NCI-H1694 (cell line): ENCODE data around the gene H2BK1.

Source experiments
- DNase-seq: peaks from one replicate; lab custom pipeline; 2025; lab: John Stamatoyannopoulos, UW

The H2BK1 gene

DNA sequence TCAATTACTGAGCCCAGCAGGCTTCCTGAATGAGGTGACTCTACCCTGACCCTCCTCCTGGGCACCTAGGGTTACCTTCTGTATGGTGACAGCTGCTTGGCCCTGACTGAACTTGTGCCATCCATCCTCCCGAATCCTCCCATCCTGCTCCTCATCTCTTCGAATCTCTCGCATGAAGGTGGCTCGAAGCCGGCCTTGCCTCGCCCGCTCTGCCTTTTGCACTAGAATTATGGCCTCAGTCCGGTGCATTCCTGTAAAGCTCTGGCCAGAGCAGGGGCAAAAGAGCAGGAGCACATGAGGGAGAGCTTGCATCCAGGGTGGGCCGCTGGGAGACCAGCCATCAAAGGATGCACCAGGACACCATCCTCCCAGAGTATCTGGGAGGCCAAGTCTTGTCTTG lies 7.5 kb downstream of the H2BK1 start:
- DNase-seq: no peak

DNA sequence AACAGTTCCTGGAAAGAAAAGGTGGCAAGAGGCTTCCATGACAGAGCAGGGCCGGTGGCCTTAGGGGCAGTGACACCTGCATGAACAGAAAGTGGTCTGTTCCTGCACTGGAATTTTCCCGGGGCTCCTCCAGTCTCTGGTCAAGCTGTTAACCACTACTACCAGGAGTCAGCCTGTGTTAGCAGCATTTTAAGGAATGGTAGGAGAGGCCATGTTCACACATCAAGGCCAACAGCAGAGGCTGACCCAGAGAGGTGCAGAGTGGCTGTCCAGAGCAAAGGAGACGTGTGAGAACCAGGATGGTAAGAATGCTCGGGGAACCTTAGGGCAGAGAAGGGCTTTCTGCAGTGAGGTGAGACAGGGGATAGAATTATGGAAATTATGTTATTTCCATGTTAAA lies 8.5 kb downstream of the H2BK1 start:
- DNase-seq: no peak

DNA sequence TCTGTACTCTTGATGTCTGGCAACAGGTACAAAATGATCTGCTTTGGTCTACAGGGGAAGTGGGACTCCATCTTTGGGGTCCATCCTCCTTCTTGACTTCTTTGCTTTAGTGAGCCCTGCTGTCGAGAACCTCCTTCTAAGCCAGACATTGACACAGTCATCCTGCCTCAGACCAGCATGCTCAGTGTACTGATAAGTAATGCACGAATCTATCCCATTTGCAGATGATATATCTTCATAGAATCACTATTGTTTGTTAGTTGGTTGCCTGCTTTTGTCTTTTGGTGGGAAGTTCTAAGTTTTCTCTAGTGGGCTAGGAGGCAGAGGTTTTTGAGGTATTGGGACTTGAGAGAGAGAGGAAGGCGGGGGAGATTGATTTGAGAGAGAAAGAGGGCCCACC lies 8.9 kb downstream of the H2BK1 start:
- no peak for DNase-seq

DNA sequence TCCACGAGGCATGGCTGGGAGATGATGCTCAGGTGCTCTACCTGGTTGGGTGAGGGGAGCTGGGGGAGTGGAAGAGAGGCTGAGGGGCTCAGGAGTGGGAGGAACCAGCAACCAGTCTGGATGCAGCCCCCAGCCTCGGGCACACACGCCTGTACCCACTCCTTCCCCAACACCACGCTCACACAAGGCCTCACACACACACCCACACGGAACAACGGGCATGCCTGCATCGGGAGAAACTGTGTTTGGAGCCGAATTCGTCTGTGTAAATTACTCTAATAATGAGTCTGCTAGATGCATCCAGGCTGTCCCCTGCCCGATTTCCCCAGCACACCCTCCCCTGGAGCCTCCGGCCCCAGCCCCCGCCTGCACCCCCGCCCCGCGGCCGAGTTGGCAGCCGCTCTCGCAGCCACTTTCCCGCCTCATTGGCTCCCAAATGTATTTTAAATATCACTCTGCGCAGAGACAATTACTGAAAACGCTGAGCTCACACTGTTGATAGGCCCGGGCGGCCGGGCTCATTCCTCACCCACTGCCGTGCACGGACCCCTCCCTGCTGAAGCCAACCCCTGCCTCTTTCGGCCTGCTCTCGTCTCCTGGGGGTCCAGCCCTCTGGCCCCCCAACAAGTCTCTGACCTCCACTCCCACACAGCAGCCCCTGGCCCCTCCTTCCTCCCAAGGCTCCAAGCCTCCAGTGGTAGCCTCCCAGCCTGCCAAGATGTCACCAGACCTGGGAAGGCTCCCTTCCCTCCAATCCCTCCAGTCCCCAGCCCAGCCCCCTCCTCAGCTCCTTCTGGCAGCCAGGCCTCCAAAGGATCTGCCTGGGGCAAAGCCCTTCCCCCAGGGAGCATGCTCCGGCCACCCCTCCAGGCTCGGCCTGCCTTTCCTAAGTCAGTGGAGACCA lies 11.1 kb downstream of the H2BK1 start:
- peak; percentile 14 for DNase-seq

DNA sequence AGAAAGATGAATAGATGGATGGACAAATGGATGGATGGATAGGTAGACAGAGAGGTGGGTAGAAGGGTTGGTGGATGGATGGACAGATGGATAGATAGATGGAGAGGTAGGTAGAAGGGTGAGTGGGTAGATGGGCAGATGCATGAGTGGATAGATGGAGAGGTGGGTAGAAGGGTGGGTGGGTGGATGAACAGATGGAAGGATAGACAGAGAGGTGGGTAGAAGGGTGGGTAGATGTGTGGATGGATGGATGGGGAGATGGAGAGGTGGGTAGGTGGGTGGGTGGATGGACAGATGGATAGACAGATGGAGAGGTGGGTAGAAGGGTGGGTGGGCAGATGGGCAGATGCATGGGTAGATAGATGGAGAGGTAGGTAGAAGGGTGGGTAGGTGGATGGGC lies 12.4 kb downstream of the H2BK1 start:
- DNase-seq: no peak

DNA sequence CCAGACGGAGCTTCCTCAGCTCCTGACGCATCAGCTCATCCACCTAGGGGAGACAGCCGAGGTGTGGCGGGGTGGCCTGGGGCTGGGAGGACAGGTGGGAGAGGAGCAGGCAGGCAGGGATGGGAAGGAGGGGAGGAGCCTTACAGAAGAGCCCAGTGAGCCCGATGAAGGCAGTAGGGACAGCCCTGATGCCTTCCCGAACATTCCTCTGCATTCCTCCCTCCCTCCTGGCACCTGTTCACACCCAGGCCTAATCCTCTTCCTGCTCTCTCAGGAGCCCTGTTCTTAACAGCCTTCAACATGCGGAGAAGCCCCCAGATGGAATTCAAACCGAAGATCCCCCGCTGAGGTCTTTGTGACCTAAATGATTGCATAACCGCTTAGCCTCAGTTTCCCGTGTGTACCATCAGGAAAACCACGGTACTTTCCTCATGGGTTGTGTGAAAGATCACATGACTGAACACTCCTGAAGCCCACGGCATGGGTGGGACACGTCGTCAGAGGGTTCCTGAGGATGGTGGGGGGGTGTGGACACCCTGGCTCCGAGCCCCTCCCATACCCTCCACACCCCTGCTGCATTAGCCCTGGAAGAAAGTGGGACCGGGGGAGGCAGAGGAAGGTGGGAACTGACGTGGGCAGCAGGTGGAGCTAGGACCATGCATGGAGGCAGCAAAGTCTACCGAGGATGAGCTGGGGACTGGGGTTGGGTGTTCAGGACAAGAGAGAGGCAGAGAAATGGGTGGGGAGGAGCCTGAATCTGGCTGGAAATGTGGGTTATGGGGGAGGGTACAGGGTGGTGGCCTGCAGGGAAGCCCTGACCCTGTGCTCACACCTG lies 14.5 kb downstream of the H2BK1 start:
- DNase-seq: no peak

DNA sequence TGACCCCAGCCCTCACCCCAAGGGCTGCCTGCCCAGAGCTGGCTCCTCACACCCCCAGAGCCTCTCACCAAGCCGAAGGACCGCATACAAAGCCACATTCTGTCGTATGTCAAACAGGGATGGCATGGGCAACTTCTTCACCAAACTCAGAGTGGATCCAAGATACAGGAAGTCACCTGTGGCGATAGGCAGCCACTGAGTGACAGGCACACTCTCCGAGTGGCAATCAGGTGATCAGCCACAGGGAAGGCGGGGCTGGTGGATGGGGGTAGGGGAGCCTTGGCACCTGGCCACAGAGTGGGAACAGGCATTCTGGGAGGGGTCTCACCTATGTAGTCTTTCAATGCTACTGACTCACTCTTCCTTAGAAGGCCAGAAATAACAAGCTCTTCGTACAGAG lies 16.1 kb downstream of the H2BK1 start:
- DNase-seq: no peak

DNA sequence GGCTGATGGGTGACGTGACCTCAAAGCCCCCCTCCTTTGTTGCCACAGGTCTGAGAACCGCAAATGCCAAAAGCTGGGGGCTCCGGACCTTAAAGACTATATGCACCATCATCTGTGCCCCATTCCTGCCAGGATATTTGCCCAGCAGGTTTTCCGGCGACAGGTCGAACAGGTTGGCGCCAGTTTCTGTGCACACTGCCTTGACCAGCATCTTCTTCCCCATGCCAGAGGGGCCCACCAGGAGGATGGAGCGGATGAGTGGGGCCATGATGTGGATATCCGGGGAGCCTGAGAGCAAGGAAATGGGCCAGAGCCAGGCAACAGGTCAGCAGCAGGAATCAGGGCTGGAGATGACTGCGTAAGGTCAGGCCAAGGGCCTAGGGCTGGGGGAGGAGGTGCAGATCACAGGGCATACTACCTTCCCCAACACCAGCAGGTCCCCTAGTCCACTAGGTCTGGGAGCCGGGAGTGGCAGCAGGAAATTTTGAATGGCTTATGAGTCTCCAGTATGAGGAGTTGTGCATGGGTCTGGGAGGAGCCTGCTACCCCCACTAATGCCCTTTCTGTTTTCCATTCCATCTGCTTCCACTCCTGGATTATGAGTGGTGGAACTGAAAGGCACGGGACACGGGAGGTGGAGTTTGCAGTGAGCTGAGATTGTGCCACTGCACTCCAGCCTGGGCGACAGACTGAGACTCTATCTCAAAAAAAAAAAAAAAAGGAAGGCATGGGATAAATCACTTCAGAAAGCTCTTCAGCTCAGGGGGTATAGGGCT lies 16.9 kb downstream of the H2BK1 start:
- DNase-seq: no peak

DNA sequence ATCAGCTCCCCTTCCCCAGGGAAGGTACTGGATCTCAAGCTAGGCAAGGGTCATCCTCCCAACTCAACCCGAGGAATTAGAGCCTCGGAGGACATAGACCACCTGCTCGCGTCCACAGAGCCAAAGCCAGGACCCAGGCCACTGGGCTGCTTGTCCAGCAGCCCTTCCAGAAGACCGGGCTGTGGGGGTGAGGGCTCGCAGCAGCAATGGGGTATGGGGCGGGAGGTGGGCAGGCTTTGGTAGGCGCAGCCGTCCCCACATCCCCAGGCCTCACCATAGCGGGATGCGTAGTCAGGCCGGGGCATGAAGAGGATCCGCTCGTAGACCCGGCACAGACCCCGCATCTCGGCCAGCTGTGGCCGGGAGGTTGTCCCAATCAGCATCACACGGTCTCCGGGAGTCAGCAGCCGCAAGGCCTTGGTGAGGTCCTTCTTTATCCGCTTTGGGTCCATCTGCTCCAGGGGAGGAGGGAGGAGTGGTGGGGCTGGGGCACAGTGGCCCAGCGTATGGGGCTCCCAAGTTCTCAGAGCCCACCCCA lies 18.2 kb downstream of the H2BK1 start:
- DNase-seq: no peak

DNA sequence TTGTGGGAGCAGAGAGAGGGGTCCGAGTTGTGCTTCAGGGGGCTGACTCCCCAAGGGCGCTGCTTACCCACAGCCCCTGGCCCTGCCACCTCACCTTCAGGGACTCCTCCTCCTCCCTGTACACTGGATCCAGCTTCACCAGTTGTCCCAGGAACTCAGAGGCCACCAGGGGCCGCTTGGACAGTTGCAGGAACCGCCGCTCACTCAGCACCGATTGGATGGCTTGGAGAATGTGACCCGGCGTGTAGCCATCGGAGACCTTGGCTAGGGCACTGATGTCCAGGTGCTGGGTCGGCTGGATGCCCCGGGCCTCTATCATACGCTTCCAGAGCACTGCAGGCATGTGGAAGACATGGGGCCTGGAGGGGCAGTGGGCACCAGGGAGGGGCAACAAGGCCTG lies 18.7 kb downstream of the H2BK1 start:
- no peak for DNase-seq

DNA sequence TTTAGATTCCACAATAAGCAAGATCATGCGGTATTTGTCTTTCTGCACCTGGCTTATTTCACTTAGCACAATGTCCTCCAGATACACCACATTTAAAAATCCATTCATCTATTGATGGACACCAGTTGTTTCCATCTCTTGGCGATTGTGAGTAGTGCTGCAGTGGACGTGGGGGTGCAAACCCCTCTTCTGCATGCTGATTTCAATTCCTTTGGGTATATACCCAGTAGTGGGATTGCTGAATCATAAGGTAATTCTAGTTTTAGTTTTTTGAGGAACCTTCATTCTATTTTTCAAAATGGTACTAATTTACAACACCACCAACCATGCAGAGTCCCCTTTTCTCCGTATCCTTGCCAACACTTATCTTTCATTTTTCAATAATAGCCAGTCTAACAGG lies 21.2 kb downstream of the H2BK1 start:
- DNase-seq: no peak

DNA sequence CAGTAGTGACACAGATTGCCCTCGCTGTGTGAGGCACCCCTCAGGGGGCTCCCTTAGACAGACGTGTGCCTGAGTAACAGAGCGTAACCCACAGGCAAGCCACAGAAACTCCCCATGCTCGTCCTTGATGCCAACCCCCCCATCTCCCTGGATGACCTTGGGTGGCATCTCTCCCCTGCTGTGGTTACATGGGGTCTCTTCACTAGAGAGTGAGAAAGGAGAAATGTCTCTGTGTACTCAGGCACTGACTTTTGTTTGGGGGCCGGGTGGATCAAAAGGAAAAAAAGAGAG lies 22.1 kb downstream of the H2BK1 start:
- DNase-seq: no peak

DNA sequence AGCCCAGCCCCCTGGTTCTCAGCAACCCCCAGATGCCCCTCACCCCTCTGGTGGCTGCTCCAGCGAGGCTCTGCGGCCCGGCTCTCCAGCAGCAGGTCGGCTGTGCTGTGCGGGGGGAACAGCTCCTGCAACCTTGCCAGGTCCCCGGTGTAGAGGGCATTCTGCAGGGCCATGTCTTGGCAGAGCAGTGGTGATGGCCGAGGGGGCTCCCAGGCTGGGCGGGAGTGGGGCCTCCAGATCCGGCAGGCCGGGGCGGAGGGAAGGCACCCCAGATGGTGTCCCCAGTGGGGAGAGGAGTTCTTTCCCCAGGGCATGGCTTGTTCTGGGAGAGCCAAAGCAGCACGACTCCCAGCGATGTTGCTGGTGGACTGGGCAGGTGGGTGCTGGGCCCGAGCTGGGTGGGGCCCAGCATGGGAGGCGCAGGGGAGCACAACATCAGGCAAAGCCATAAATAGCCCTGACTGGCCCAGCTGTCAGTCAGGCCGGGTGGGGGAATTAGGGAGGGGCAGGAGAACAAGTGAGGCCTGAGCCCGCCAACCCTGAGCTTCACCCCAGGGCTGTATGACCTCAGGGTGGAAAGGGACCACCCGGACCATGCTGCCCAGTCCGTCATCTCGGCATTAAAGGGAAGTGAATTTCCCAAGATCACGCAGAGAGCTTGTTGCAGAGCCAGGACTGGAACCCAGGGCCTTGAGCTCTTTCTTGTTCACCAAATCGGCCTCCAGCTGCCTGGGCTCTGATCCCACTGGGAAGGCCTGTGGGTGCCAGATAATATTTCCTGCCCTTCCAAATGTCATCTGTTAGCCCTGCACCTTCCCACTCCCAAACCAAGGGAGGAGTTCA lies 22.7 kb downstream of the H2BK1 start:
- DNase-seq: no peak

DNA sequence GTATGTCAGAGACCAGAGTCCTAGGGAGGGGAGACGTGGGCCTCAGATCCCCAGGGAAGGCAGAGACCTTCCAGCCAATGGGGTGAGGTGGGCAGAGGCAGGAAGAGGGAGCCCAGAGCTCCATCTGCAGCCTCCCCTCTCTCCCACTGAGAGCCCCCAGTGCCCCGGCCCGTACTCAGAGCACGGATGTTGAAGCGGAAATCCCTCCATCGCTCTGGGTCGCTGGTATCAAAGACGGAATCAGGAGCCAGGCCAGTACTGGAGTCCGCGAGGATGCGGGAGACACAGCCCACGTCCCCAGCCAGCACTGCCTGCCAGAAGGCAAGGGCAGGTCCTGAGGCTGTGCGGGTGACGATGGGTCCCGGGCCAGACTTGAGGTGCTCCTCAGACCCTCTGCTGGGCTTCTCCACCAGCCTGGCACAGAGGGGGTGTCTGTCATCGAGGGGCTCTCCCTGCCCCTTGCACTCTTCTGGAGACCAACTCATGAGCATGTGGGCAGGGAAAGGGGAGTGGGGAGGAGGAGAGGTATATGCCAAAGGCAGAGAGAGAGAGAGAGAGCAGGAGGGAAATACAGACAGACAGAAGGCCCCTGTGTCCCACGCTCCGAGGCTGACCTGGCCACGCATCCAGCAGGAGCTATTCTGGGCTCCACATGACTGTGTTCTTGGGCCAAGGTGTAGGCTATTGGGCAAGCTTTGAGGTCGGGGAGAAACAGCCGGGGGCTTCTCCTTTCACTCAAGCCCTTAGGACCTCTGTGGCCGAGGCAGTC lies 23.5 kb downstream of the H2BK1 start, which contains the start of gene ASB10:
TSS of gene ASB10 (minus strand) at position 611 of the 769 bp plus-strand sequence. CDS start at position 491, 120 bp downstream.
- no peak for DNase-seq

DNA sequence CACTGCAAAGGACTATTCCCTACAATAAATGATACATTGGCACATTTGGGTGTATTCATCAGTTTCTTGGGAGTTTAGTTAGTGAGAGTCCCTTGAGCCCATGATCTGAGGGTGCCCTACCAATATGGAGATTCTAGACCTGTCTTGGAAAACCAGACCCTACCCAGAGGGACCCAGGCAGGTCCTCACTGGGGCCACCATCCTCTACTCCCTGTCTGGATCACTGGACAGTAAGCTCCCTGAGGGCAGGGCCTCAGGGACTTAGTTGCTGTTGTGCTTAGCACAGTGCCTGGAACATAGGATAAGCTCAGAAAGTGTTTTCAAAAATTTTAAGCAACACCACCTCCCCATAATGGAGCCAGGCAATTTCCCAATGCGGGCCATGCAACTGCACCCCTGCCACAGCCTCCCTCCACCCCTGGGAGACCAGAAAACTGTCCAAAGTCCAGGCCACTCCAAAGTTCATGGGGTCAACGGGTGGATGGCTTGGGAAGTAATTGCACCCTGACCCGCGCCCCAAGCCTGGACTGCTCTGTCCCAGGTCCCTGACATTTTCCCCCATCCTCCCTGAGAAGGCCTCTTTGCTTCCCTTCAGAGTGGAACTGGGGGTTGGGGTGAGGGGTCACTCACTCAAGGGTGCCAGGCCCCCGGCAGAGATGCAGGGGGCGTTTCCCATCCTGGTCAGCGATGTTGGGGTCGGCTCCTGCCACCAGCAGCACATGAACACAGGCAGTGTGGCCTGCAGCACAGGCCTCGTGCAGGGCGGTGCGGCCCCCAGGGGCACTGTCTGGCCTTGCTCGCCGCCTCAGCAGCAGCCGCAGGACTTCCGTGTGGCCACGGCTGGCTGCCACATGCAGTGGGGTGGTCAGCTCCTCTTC lies 24.3 kb downstream of the H2BK1 start:
- no peak for DNase-seq

DNA sequence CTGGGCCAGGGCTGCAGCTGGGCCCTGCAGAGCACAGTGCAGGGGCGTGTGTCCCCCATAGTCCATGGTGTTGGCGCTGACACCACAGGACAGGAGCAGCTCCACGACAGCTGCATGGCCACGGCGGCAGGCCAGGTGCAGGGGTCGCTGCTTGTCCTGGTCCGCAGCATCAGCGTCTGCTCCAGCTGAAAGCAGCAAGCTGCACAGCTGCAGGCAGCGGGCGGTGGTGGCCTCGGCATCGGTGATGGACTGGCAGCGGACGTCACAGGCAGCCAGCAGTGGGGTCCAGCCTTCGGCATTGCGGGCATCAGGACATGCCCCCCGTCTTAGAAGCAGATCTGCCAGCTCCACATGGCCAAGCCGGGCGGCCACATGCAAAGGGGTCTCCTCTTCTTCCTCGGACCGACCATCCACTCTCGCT lies 29.3 kb downstream of the H2BK1 start:
- no peak for DNase-seq

DNA sequence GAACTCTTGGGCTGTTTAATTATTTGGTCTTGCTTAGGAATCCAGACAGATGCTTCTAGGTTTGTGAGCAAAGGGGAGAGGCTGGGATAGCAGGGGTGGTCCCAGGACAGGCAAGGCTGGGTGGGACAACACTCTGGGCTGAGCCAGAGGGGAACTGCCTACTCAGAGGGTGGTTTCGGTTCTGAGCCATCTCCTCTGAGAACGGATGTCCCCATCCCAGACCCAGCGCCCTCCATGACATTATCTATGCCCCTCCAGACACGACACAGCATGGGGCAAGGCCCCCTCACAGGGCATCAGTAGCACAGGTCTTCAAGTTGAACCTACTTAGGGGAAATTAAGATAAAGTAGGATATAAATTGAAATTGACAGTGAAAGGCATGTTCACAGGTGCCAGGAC lies 30.3 kb downstream of the H2BK1 start:
- no peak for DNase-seq

DNA sequence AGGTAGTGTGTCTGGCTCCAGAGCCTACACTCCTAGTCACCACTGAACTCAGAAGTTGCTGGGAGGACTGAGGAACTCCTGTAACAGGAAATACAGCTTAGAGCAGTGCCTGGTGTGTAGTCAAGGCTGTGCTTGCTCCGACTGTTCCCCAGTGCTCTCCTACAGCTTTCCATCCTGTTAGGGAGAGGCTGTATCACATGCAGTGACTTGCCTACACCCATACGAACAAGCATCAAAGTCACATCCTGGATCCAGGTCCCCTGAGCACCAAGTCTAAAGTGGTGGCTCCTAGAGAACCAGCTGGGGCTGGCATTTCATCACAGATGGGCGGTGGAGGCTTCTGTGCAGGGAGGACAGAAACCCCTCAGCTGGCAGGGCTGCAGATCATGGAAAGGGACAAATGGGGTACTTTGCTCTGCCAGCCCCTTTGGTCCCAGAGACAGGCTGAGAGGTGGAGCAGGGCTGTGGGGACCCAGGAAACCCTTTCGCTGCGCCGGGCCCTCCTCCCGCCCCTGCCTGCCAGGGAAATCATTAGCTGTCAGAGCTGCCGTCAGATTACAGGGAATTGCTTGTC lies 30.9 kb downstream of the H2BK1 start:
- DNase-seq: peak; percentile 29

DNA sequence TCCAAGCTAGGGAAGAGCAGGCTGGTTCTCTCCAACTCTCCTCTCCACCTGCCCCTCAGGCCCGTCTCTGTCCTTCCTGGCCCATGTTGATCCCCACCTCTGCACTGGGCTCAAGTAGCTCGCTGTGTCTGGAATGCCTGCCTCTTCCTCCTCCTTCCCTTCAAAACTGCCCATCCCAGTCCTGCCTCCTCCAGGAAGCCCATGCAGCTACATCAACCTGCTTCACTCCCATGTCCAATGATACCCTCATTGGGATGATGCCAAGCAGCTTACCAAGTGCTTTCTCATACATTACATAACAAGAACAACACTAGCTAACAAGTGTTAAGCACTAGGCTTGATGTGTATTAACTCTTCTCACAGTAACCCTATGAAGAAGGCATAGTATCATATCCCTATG lies 31.5 kb downstream of the H2BK1 start:
- no peak for DNase-seq
